HCT116 (cell line): ENCODE results near the gene ARHGAP23.

ENCODE experiments used
- CTCF ChIP-seq, 3 experiments: fragments of 200-600 bp in 1 of 3; sonication (generic) in 1 of 3; IDR thresholded peaks in 2 of 3; conservative IDR thresholded peaks in 1 of 3; 2 replicates each; pipeline ENCODE4 v1.5.1; 2012 to 2017; ENCODE audit warnings: low read depth in 2 of 3, low read length in 2 of 3, antibody characterized with exemption in 1 of 3, borderline replicate concordance in 1 of 3, control low read depth in 1 of 3, mild to moderate bottlenecking in 1 of 3, mixed read lengths in 1 of 3, mixed run types in 1 of 3, moderate library complexity in 1 of 3; ENCODE audit not compliant: insufficient read depth in 1 of 3
- FOSL1 ChIP-seq: IDR thresholded peaks from 2 replicates; pipeline ENCODE4 v1.6.1; 2012; ENCODE audit warnings: low read depth
- JUND ChIP-seq: IDR thresholded peaks from 2 replicates; pipeline ENCODE4 v1.6.1; 2012
- POLR2A ChIP-seq: IDR thresholded peaks from 2 replicates; pipeline ENCODE4 v1.7.0; 2011; ENCODE audit warnings: borderline replicate concordance; ENCODE audit not compliant: insufficient read depth, insufficient read length; ENCODE audit errors: extremely low read depth
- POLR2AphosphoS5 ChIP-seq: IDR thresholded peaks from 2 replicates; pipeline ENCODE4 v1.6.1; 2011; ENCODE audit warnings: mild to moderate bottlenecking, low read depth, low read length, moderate library complexity
- REST ChIP-seq: IDR thresholded peaks from 2 replicates; pipeline ENCODE4 v1.6.1; 2012; ENCODE audit warnings: low read depth
- SIN3A ChIP-seq: IDR thresholded peaks from 2 replicates; pipeline ENCODE4 v1.6.1; 2012; ENCODE audit warnings: low read depth
- TCF7L2 ChIP-seq: IDR thresholded peaks from 2 replicates; pipeline ENCODE4 v1.7.0; 2011; ENCODE audit warnings: borderline replicate concordance, inconsistent platforms; ENCODE audit not compliant: insufficient read depth, insufficient read length; ENCODE audit errors: extremely low read depth
- ZNF274 ChIP-seq: fragments of 200-500 bp; sonication (Bioruptor generic); IDR thresholded peaks from 2 replicates; pipeline ENCODE4 v1.6.1; 2014; ENCODE audit warnings: mild to moderate bottlenecking, low read depth, low read length, inconsistent platforms

- TF ChIP-seq ZNF274, result no peak
- no peak for TF ChIP-seq REST
- TF ChIP-seq POLR2A, result no peak
- no peak for TF ChIP-seq CTCF (IDR thresholded peaks at IDR 0.05 in 2 of 3, conservative IDR thresholded peaks at IDR 0.05 in 1 of 3; ENCODE audit: borderline replicate concordance in 1 of 3, insufficient read depth in 1 of 3, low read depth in 2 of 3, low read length in 2 of 3)
- no peak for TF ChIP-seq TCF7L2
- no peak for TF ChIP-seq FOSL1
- no peak for TF ChIP-seq JUND
- TF ChIP-seq POLR2AphosphoS5, result no peak
- TF ChIP-seq SIN3A, result no peak
Observed at GRCh38 chr17:38420518-38420917, 7.7 kb upstream of the ARHGAP23 start.
